Omental fat pad (tissue), 4 donors: ENCODE results near the gene IFNLR1. TPM values are rescaled to one million over a fixed set of nuclear protein-coding genes. Genes with fewer than 3 reads are reported as not detected.

Experiments
- ATAC-seq: fragments of 150-250 bp; one replicate; pipeline ENCODE4 v1.9.1; 2016; ENCODE audit warnings: mild to moderate bottlenecking, moderate library complexity; ENCODE audit not compliant: low FRiP score
- DNase-seq: peaks from one replicate; pipeline ENCODE4 v3.0.0-alpha.2; 2019; ENCODE audit warnings: low spot score
- total RNA-seq, 4 donors: library from RNA; depleted of rRNA; stranded (reverse); fragments of >200 nt; gene quantifications; one replicate each; pipeline ENCODE4 v1.1.0, GENCODE V29; 2016
- TF ChIP-seq, protein P1 (sequence below), 3 donors: fragments of 450-650 bp; IDR thresholded peaks; one replicate each; pipeline ENCODE4 v1.5.1; 2016 to 2017; ENCODE audit warnings: antibody characterized with exemption in 3 of 3, mild to moderate bottlenecking in 3 of 3, moderate library complexity in 2 of 3

Gene IFNLR1
- total RNA-seq, 4 donors from 2014 or later, result 1.1 to 4.6 (median 1.8) TPM; not detected in 1

GRCh38 chr1:24199291-24199900 is 12.3 kb upstream of the IFNLR1 start:
- TF ChIP-seq, protein P1, sequence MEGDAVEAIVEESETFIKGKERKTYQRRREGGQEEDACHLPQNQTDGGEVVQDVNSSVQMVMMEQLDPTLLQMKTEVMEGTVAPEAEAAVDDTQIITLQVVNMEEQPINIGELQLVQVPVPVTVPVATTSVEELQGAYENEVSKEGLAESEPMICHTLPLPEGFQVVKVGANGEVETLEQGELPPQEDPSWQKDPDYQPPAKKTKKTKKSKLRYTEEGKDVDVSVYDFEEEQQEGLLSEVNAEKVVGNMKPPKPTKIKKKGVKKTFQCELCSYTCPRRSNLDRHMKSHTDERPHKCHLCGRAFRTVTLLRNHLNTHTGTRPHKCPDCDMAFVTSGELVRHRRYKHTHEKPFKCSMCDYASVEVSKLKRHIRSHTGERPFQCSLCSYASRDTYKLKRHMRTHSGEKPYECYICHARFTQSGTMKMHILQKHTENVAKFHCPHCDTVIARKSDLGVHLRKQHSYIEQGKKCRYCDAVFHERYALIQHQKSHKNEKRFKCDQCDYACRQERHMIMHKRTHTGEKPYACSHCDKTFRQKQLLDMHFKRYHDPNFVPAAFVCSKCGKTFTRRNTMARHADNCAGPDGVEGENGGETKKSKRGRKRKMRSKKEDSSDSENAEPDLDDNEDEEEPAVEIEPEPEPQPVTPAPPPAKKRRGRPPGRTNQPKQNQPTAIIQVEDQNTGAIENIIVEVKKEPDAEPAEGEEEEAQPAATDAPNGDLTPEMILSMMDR (IDR thresholded peaks at IDR 0.05), result peak in 2 of 3 donors; percentile 49 to 68
- ATAC-seq (no peak), DNase-seq (no peak)

DNA sequence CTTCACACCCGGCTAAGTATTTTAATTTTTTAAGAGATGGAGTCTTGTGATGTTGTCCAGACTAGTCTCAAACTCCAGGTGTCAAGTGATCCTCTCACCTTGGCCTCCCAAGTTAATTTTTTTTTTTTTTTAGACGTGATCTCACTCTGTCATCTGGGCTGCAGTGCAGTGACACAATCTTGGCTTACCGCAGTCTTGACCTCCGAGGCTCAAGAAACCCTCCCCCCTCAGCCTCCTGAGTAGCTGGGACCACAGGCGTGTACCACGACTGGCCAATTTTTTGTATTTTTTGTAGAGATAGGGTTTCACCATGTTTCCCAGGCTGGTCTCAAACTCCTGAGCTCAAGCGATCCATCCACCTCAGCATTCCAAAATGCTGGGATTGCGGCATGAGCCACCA is 11.7 kb upstream of the IFNLR1 start:
- DNase-seq (no peak), ATAC-seq (no peak)
- TF ChIP-seq, protein P1 (IDR thresholded peaks at IDR 0.05), result no peak

DNA sequence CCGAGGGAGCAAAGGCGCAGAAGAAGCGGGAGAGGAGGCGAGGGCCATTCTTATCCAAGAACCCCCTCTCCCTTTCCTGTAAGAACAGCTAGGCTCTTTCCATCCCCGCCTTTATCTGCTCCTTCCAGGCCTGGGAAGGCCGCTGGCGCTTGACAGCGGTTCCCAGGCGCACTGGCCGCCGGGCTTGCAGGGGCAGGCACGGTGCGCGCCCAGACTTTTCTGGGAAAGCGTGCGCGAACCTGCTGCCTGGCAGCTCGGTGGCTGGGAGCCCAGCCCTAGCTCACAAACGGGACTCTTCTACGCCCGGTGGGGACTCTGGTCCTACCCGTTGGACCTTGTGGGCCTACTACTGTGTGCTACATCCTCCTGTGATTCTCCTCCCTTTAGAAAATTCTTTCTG is 8.8 kb upstream of the IFNLR1 start:
- TF ChIP-seq, protein P1 (IDR thresholded peaks at IDR 0.05), result no peak
- DNase-seq, result no peak

GRCh38 chr1:24195136-24195535 is 8.0 kb upstream of the IFNLR1 start:
- ATAC-seq, result no peak
- no peak for DNase-seq
- TF ChIP-seq, protein P1 (IDR thresholded peaks at IDR 0.05), result no peak

More for the DNA sequence above, 8.8 kb upstream of the IFNLR1 start:
- ATAC-seq, result no peak

DNA sequence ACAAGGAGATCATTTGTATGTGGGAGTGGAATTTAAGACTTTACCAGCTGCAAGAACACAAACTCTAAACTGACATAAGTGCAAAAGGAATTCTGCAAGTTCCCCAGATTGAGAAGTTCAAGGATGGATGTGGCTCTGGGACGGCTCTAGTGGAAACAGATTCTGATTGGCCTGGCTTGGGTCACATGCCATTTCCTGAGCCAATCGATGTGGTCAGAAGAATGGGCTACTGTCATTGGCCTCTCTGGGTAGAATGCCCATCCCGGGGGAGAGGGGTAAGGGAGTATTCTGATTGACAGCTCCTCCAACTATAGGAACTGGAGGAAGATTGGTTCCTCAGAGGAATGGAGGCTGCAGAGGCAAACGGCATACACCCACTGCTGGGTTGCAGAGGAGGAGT is 6.0 kb upstream of the IFNLR1 start:
- TF ChIP-seq, protein P1 (IDR thresholded peaks at IDR 0.05), result no peak
- ATAC-seq (no peak), DNase-seq (no peak)

- DNase-seq, result no peak
- ATAC-seq, result peak; percentile 64
Measured at GRCh38 chr1:24191860-24192259, 4.8 kb upstream of the IFNLR1 start.

More at GRCh38 chr1:24191860-24192259, 4.8 kb upstream of the IFNLR1 start:
- TF ChIP-seq, protein P1 (IDR thresholded peaks at IDR 0.05), result no peak
